ENCODE data around the gene NRIP1. TPM values are rescaled to one million over a fixed set of nuclear protein-coding genes. Genes with fewer than 3 reads are reported as not detected.

Gene NRIP1
- total and polyA plus RNA-seq, 10 of the 15 experiments (the other 5 are each of a cell fraction or from before 2014, with no cell fraction given), result 2.9 to 26.1 (median 9.3) TPM

- Histone ChIP-seq H3K4me1 (ENCODE audit: control insufficient read depth, insufficient read depth, low read length) (no peaks in the 10 kb centered on the region), H4K20me1 (ENCODE audit: control insufficient read depth, insufficient read depth) (no peaks in the 10 kb centered on the region), H3K36me3 (ENCODE audit: control insufficient read depth in 2 of 2, insufficient read depth in 2 of 2, low read length in 1 of 2) (no peaks in the 10 kb centered on the region), H3K79me2 (ENCODE audit: control insufficient read depth, insufficient read depth, low read length) (peaks cover 64% of the 10 kb centered on the region), H3K9me3 (replicated peaks; ENCODE audit: control insufficient read depth, insufficient read depth, low read length) (no peaks in the 10 kb centered on the region), H3K27me3 (replicated peaks in 1 of 2; ENCODE audit: control insufficient read depth in 2 of 2, insufficient read depth in 2 of 2, low read length in 1 of 2) (peaks cover 0 to 4% of the 10 kb centered on the region in 2 experiments; a peak in 1 of 4 replicates), H3K4me2 (ENCODE audit: control insufficient read depth, insufficient read depth) (peak overlapping the region; percentile 89), H3K4me3 (peak overlapping the region; percentile 83), H3K9ac (ENCODE audit: control insufficient read depth, insufficient read depth, low read length) (peak overlapping the region; percentile 88), H2AFZ (ENCODE audit: control insufficient read depth, low read depth, low read length) (peak overlapping the region; percentile 19), H3K27ac (ENCODE audit: control insufficient read depth, insufficient read depth) (peak overlapping the region; percentile 63)
- ATAC-seq (0 out of 3 replicates have a peak, but pooled peaks have one; percentile 1), DNase-seq (ENCODE audit: low read depth, low spot score) (no peak), FAIRE-seq (no peak)
- ChIA-PET CTCF (no interaction called here), SMC1A (ENCODE audit: uncharacterized antibody, unreplicated experiment) (no interaction called here), POLR2A (interaction anchor here (1.0 kb wide), 1 partner anchor 196 kb away, joined by 3 read pairs; no protein-coding TSS in a partner anchor), RAD21 (ENCODE audit: unreplicated experiment) (interaction anchor here (1.9 kb wide), 2 partner anchors 11 to 420 kb away, joined by 4 to 5 read pairs; no protein-coding TSS in a partner anchor)
- BruUV-seq (replicated peaks), result TSS peak; percentile 49
- TF ChIP-seq SUPT20H (IDR thresholded peaks at IDR 0.05; ENCODE audit: borderline replicate concordance, control insufficient read depth, low read depth, low read length), result no peak
- no peak for TF ChIP-seq ZNF217 (IDR thresholded peaks at IDR 0.05)
- no peak for TF ChIP-seq BACH1 (IDR thresholded peaks at IDR 0.05; ENCODE audit: borderline replicate concordance)
- TF ChIP-seq RAD21 (IDR thresholded peaks at IDR 0.05; ENCODE audit: insufficient read depth, low read depth, low read length), result 0 out of 2 replicates have a peak, but pooled peaks have one; percentile 13
- TF ChIP-seq PBX3 (IDR thresholded peaks at IDR 0.05; ENCODE audit: insufficient replicate concordance, low read depth, low read length), result no peak
- TF ChIP-seq IKZF2 (IDR thresholded peaks at IDR 0.05), result no peak
- TF ChIP-seq BMI1 (IDR thresholded peaks at IDR 0.05; ENCODE audit: borderline replicate concordance), result 0 out of 2 replicates have a peak, but pooled peaks have one; percentile 13
- no peak for TF ChIP-seq NFYB (IDR thresholded peaks at IDR 0.05; ENCODE audit: insufficient read depth, low read depth, low read length)
- TF ChIP-seq CHD1 (IDR thresholded peaks at IDR 0.05; ENCODE audit: low read depth, low read length), result no peak
- peak; percentile 21; the same call in 1 of the 2 replicates for TF ChIP-seq YY1 (IDR thresholded peaks at IDR 0.05; ENCODE audit: low read depth, low read length)
- TF ChIP-seq, protein P1, sequence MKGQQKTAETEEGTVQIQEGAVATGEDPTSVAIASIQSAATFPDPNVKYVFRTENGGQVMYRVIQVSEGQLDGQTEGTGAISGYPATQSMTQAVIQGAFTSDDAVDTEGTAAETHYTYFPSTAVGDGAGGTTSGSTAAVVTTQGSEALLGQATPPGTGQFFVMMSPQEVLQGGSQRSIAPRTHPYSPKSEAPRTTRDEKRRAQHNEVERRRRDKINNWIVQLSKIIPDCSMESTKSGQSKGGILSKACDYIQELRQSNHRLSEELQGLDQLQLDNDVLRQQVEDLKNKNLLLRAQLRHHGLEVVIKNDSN (IDR thresholded peaks at IDR 0.05; ENCODE audit: borderline replicate concordance, extremely low read length, insufficient read depth, low read depth, low read length), result no peak
- in situ Hi-C loops (cut with MboI) (loop anchor here (10.0 kb wide), 1 partner anchor 422 kb away; no protein-coding TSS in a partner anchor), intact Hi-C loops (cut with micrococcal nuclease; ENCODE audit: unreplicated experiment) (loop anchor here (1.0 to 10.0 kb wide), 5 partner anchors 194 to 672 kb away; partner anchors contain the start of gene SAMSN1)
- under 1% methylated on average over 11 of the region's 11 CpGs for WGBS (ENCODE audit: insufficient coverage, insufficient replicate concordance, low lambda C conversion rate, missing lambda C conversion rate)
Observed at GRCh38 chr21:15063081-15063813, 1.6 kb downstream of the NRIP1 start.

All from GM12878 (cell line).